ENCODE measurements around the gene UBLCP1.

- TF ChIP-seq CTCF (IDR thresholded peaks at IDR 0.05; ENCODE audit: low read depth, low read length, missing input control) (no peak), REST (IDR thresholded peaks at IDR 0.05) (no peak)
Measured at GRCh38 chr5:159216454-159216853, 46.6 kb upstream of the UBLCP1 start.
